ENCODE results near the gene MAJIN.

MAJIN gene

GRCh38 chr11:64892411-64892831 is 79.5 kb downstream of the MAJIN start:
- DNase-seq (ENCODE audit: low read depth) = no peak

GRCh38 chr11:64891880-64892279 is 80.0 kb downstream of the MAJIN start:
- DNase-seq (ENCODE audit: low read depth) = no peak

- no peak for DNase-seq (ENCODE audit: low read depth)
Observed at GRCh38 chr11:64891215-64891848, 80.6 kb downstream of the MAJIN start.

GRCh38 chr11:64890522-64890939 is 81.4 kb downstream of the MAJIN start:
- DNase-seq (ENCODE audit: low read depth) = no peak

GRCh38 chr11:64888729-64889511 is 83.0 kb downstream of the MAJIN start:
- no peak for DNase-seq (ENCODE audit: low read depth)

GRCh38 chr11:64888406-64888728 is 83.5 kb downstream of the MAJIN start:
- no peak for DNase-seq (ENCODE audit: low read depth)

Measured in activated T-helper 9 cell treated with anti-CD3 and anti-CD28 coated beads, Interleukin-2, amount 50 U/mL, for 16 hours (primary cell).